GM12878 (cell line): Measurements from ENCODE around the gene ING3. TPM values are rescaled to one million over a fixed set of nuclear protein-coding genes. Genes with fewer than 3 reads are reported as not detected.

Experiments
- ATAC-seq: fragments of 200-7000 bp; cut with Tn5 transposase; 3 replicates; pipeline ENCODE4 v1.9.1; 2020; ENCODE audit warnings: mild to moderate bottlenecking, moderate library complexity
- BruUV-seq: library from RNA; stranded (reverse); fragments of 400-500 nt; replicated peaks from 2 replicates; lab custom pipeline; 2021; lab: Mats Ljungman, UMichigan
- CTCF ChIA-PET: fragments of 300-600 bp; sonication (Branson Sonifier 250); formaldehyde crosslinking; extraction: SDS; loops from one replicate; lab custom pipeline; 2021; ENCODE audit warnings: inconsistent platforms; lab: Yijun Ruan, JAX
- POLR2A ChIA-PET: fragments of 350-600 bp; formaldehyde crosslinking; extraction: SDS; loops from one replicate; lab custom pipeline; 2021; ENCODE audit warnings: inconsistent platforms; lab: Charles Lee
- RAD21 ChIA-PET: fragments of 300-600 bp; sonication (Branson Sonifier 250); formaldehyde crosslinking; loops from one replicate; lab custom pipeline; 2023; ENCODE audit warnings: antibody characterized with exemption; ENCODE audit not compliant: unreplicated experiment; lab: Charles Lee
- SMC1A ChIA-PET: fragments of 300-600 bp; sonication (Branson Sonifier 250); formaldehyde crosslinking; loops from one replicate; lab custom pipeline; 2023; ENCODE audit not compliant: unreplicated experiment, uncharacterized antibody; lab: Charles Lee
- DNase-seq: peaks from one replicate; pipeline ENCODE4 v3.0.0-alpha.2; 2011; ENCODE audit warnings: low read depth, low spot score
- FAIRE-seq: peaks from 3 replicates; lab custom pipeline; 2011; peaks lifted over from hg19 to GRCh38; lab: Jason Lieb, UNC
- H2AFZ ChIP-seq: 2 replicates; pipeline ENCODE4 v1.6.0; 2011; ENCODE audit warnings: low read depth, low read length, control low read depth; ENCODE audit not compliant: control insufficient read depth
- H3K27ac ChIP-seq: 2 replicates; pipeline ENCODE4 v1.5.1; 2011; ENCODE audit warnings: control low read depth; ENCODE audit not compliant: control insufficient read depth, insufficient read depth
- H3K27me3 ChIP-seq, 2 experiments: replicated peaks in 1 of 2; 2 replicates each; pipeline versions ENCODE4 v1.6.0 to v1.6.1; 2011; ENCODE audit warnings: low read length in 1 of 2; ENCODE audit not compliant: control insufficient read depth in 2 of 2, insufficient read depth in 2 of 2
- H3K36me3 ChIP-seq, 2 experiments: 2 replicates each; pipeline ENCODE4 v1.5.1; 2011; ENCODE audit warnings: low read length in 1 of 2; ENCODE audit not compliant: control insufficient read depth in 2 of 2, insufficient read depth in 2 of 2
- H3K4me1 ChIP-seq: 2 replicates; pipeline ENCODE4 v1.6.1; 2011; ENCODE audit warnings: mild to moderate bottlenecking, low read length, moderate library complexity, mixed read lengths; ENCODE audit not compliant: control insufficient read depth, insufficient read depth
- H3K4me2 ChIP-seq: 2 replicates; pipeline ENCODE4 v1.6.0; 2011; ENCODE audit warnings: control low read depth; ENCODE audit not compliant: control insufficient read depth, insufficient read depth
- H3K4me3 ChIP-seq: fragments of 200-600 bp; sonication (generic); 2 replicates; pipeline ENCODE4 v1.5.1; 2016
- H3K79me2 ChIP-seq: 2 replicates; pipeline ENCODE4 v1.6.0; 2011; ENCODE audit warnings: low read length; ENCODE audit not compliant: control insufficient read depth, insufficient read depth
- H3K9ac ChIP-seq: 2 replicates; pipeline ENCODE4 v1.8.0; 2011; ENCODE audit warnings: low read length, control low read depth, mixed read lengths; ENCODE audit not compliant: control insufficient read depth, insufficient read depth
- H3K9me3 ChIP-seq: replicated peaks from 3 replicates; pipeline ENCODE4 v1.5.1; 2011; ENCODE audit warnings: mild to moderate bottlenecking, low read length; ENCODE audit not compliant: control insufficient read depth, insufficient read depth
- H4K20me1 ChIP-seq: 2 replicates; pipeline ENCODE4 v1.6.0; 2011; ENCODE audit not compliant: control insufficient read depth, insufficient read depth
- EED ChIP-seq: sonication (generic); IDR thresholded peaks from 2 replicates; pipeline ENCODE4 v1.6.1; 2016; ENCODE audit warnings: antibody characterized with exemption, low read depth
- GABPA ChIP-seq: IDR thresholded peaks from 2 replicates; pipeline ENCODE4 v1.6.1; 2014; ENCODE audit warnings: antibody characterized with exemption, low read depth, mild to moderate bottlenecking, inconsistent platforms
- MEF2B ChIP-seq: fragments of 450-650 bp; IDR thresholded peaks from 2 replicates; pipeline ENCODE4 v1.6.1; 2018; ENCODE audit warnings: mild to moderate bottlenecking, moderate library complexity; ENCODE audit not compliant: partially characterized antibody, poor library complexity, severe bottlenecking
- MYB ChIP-seq: fragments of 150-350 bp; IDR thresholded peaks from 2 replicates; pipeline ENCODE4 v1.6.1; 2014; ENCODE audit warnings: mild to moderate bottlenecking, low read depth, low read length, borderline replicate concordance
- NRF1 ChIP-seq: conservative IDR thresholded peaks from 2 replicates; pipeline ENCODE4 v1.6.1; 2011; ENCODE audit warnings: mild to moderate bottlenecking, low read depth, low read length, improper control_type of control experiment
- POU2F2 ChIP-seq: IDR thresholded peaks from 3 replicates; pipeline ENCODE4 v1.6.1; 2011; ENCODE audit warnings: low read depth, mild to moderate bottlenecking, low read length, borderline replicate concordance
- RELA ChIP-seq: fragments of 450-650 bp; IDR thresholded peaks from 2 replicates; pipeline ENCODE4 v1.8.0; 2014; ENCODE audit warnings: borderline replicate concordance; ENCODE audit not compliant: partially characterized antibody
- RFX5 ChIP-seq: IDR thresholded peaks from 2 replicates; pipeline ENCODE4 v1.6.1; 2011; ENCODE audit warnings: low read depth, low read length, improper control_type of control experiment
- SMAD5 ChIP-seq: IDR thresholded peaks from 2 replicates; pipeline ENCODE4 v1.6.1; 2016; ENCODE audit warnings: antibody characterized with exemption, low read depth
- SMC3 ChIP-seq: IDR thresholded peaks from 2 replicates; pipeline ENCODE4 v1.6.1; 2011; ENCODE audit warnings: low read length, improper control_type of control experiment, borderline replicate concordance
- SREBF2 ChIP-seq: IDR thresholded peaks from 2 replicates; pipeline ENCODE4 v1.6.1; 2012; ENCODE audit warnings: mild to moderate bottlenecking, low read length
- SUZ12 ChIP-seq: fragments of 200-600 bp; sonication (generic); IDR thresholded peaks from one replicate; pipeline ENCODE4 v1.6.1; 2018; ENCODE audit warnings: antibody characterized with exemption, mild to moderate bottlenecking; ENCODE audit not compliant: unreplicated experiment
- YBX1 ChIP-seq: fragments of 450-650 bp; IDR thresholded peaks from 2 replicates; pipeline ENCODE4 v1.6.1; 2016; ENCODE audit warnings: antibody characterized with exemption
- WGBS: methylation state at CpG from one replicate; pipeline ENCODE4 v1.1.6; 2016; ENCODE audit warnings: low lambda C conversion rate; ENCODE audit not compliant: insufficient replicate concordance, insufficient coverage; ENCODE audit errors: missing lambda C conversion rate; 5-methylcytosine and 5-hydroxymethylcytosine counted together
- in situ Hi-C: fragments of 300-500 bp; cut with MboI; formaldehyde crosslinking; loops from 9 replicates; pipeline ENCODE4 v1.14.3; 2018; ENCODE audit warnings: mixed read lengths
- intact Hi-C: fragments of 100-400 bp; cut with micrococcal nuclease; formaldehyde crosslinking; loops from one replicate; pipeline ENCODE4 v1.14.2; 2022; ENCODE audit not compliant: unreplicated experiment
- polyA plus RNA-seq, 11 experiments: library from polyadenylated mRNA; depleted of rRNA in 4 of 11; unstranded in 6 of 11; stranded (reverse) in 5 of 11; fragments of >200 nt; fragmentation: Nextera tagmentation in 4 of 11; fragmentation: Illumina TruSeq in 1 of 11; extraction: Ambion mirVana in 4 of 11; extraction: Trizol in 1 of 11; gene quantifications; 1 replicate in 1 of 11; 2 replicates in 10 of 11; pipeline versions ENCODE4 v1.2.1 to v1.2.3, GENCODE V29; 2011 to 2016; ENCODE audit warnings: inconsistent platforms in 2 of 11, missing spikeins in 2 of 11, low read depth in 1 of 11
- total RNA-seq, 4 experiments: library from RNA; depleted of rRNA in 3 of 4; stranded (reverse); fragments of >200 nt in 3 of 4; fragmentation: Illumina TruSeq in 1 of 4; extraction: Trizol in 1 of 4; gene quantifications; 2 replicates each; pipeline versions ENCODE4 v1.2.1 to v1.2.3, GENCODE V29; 2013 to 2021
- TF ChIP-seq, protein P1 (sequence below): IDR thresholded peaks from 2 replicates; pipeline ENCODE4 v1.6.1; 2011; ENCODE audit warnings: borderline replicate concordance, low read depth, mild to moderate bottlenecking, moderate library complexity, low read length; ENCODE audit not compliant: insufficient read depth, poor library complexity, severe bottlenecking
- TF ChIP-seq, protein P2 (sequence below): fragments of 450-650 bp; IDR thresholded peaks from 2 replicates; pipeline ENCODE4 v1.6.1; 2016; ENCODE audit warnings: mild to moderate bottlenecking
- TF ChIP-seq, protein P3 (sequence below): IDR thresholded peaks from 2 replicates; pipeline ENCODE4 v1.6.1; 2011; ENCODE audit warnings: low read depth, mild to moderate bottlenecking, low read length, moderate library complexity, borderline replicate concordance; ENCODE audit errors: extremely low read depth

ING3 gene
- total and polyA plus RNA-seq, 10 of the 15 experiments (the other 5 are each of a cell fraction or from before 2014, with no cell fraction given): 12.1 to 60.8 (median 28.8) TPM

DNA sequence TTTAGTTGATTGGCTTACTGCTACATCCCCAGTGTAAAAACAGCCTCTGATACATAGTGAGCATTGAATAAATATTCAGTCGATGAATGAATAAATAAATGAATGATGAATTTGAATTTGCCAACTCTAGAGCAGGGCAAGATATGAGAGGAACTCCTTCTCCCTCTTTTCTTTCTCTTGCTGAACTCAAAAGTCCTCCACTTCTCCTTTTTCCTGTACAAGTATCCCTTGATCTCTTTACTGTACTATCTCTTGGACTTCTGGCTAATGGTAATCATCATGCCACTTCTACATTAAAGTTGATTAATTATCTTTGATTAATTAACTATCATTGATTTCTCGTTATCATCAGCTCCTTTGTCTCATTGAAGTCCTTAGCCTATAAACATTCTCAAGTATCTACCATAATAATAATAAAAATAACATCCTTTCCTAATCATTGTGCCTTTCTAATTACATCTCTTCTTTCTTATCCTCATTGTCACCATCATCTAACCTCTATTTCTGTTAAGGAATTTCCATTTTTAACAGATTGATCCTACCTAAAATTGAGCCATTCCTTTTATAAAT lies 48.5 kb downstream of the ING3 start:
- ChIA-PET SMC1A (no interaction called here), POLR2A (no interaction called here), RAD21 (interaction anchor here (0.9 kb wide), 1 partner anchor 10 kb away, joined by 3 read pairs; no protein-coding TSS in a partner anchor), CTCF (interaction anchor here (1.3 to 5.1 kb wide), 4 partner anchors 11 to 995 kb away, joined by 4 to 30 read pairs (median 4); partner anchors contain the start of gene CPED1)
- intact Hi-C loops: no loop called here
- Histone ChIP-seq H2AFZ (no peak overlapping the region), H3K4me1 (no peaks in the 10 kb centered on the region), H3K27ac (no peak overlapping the region), H3K4me2 (no peak overlapping the region), H4K20me1 (no peaks in the 10 kb centered on the region), H3K36me3 (no peaks in the 10 kb centered on the region), H3K9ac (no peak overlapping the region), H3K27me3 (peaks cover 0 to 6% of the 10 kb centered on the region in 2 experiments; a peak in 1 of 4 replicates), H3K4me3 (no peak overlapping the region), H3K79me2 (no peaks in the 10 kb centered on the region), H3K9me3 (no peaks in the 10 kb centered on the region)
- WGBS: 15% methylated on average over 2 of the region's 2 CpGs
- DNase-seq (no peak), ATAC-seq (no peak), FAIRE-seq (no peak)
- TF ChIP-seq SMAD5: no peak
- TF ChIP-seq SUZ12: no peak
- TF ChIP-seq GABPA: no peak
- TF ChIP-seq, protein P1, sequence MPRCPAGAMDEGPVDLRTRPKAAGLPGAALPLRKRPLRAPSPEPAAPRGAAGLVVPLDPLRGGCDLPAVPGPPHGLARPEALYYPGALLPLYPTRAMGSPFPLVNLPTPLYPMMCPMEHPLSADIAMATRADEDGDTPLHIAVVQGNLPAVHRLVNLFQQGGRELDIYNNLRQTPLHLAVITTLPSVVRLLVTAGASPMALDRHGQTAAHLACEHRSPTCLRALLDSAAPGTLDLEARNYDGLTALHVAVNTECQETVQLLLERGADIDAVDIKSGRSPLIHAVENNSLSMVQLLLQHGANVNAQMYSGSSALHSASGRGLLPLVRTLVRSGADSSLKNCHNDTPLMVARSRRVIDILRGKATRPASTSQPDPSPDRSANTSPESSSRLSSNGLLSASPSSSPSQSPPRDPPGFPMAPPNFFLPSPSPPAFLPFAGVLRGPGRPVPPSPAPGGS: no peak
- TF ChIP-seq MEF2B: no peak
- no peak for TF ChIP-seq MYB
- TF ChIP-seq SREBF2: no peak
- TF ChIP-seq, protein P2, sequence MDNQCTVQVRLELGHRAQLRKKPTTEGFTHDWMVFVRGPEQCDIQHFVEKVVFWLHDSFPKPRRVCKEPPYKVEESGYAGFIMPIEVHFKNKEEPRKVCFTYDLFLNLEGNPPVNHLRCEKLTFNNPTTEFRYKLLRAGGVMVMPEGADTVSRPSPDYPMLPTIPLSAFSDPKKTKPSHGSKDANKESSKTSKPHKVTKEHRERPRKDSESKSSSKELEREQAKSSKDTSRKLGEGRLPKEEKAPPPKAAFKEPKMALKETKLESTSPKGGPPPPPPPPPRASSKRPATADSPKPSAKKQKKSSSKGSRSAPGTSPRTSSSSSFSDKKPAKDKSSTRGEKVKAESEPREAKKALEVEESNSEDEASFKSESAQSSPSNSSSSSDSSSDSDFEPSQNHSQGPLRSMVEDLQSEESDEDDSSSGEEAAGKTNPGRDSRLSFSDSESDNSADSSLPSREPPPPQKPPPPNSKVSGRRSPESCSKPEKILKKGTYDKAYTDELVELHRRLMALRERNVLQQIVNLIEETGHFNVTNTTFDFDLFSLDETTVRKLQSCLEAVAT: no peak
- no peak for TF ChIP-seq YBX1
- TF ChIP-seq POU2F2: no peak
- TF ChIP-seq EED: no peak
- TF ChIP-seq NRF1: no peak
- TF ChIP-seq, protein P3, sequence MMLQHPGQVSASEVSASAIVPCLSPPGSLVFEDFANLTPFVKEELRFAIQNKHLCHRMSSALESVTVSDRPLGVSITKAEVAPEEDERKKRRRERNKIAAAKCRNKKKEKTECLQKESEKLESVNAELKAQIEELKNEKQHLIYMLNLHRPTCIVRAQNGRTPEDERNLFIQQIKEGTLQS: no peak
- TF ChIP-seq SMC3: no peak
- TF ChIP-seq RELA: no peak
- TF ChIP-seq RFX5: no peak
- in situ Hi-C loops: loop anchor here (5.0 kb wide), 1 partner anchor 73 kb away; no protein-coding TSS in a partner anchor
- BruUV-seq: no TSS peak
